NCI-H1694 treated with DMSO at 0.1 percent for 48 hours (cell line): ENCODE results near the gene EGFL8.
"Not testable (repeated sequence)": the region's sequence is repeated elsewhere in the genome, so short reads cannot be mapped to it uniquely, and the experiment has no call there.

Source experiments
- DNase-seq: peaks from one replicate; lab custom pipeline; 2025; lab: John Stamatoyannopoulos, UW

The EGFL8 gene

GRCh38 chr6:32183483-32184083 lies 19.2 kb downstream of the EGFL8 start:
- DNase-seq: no peak

GRCh38 chr6:32184084-32184640 lies 19.8 kb downstream of the EGFL8 start, which contains the start of gene AGER:
Gene AGER, minus strand, starts transcription at chr6:32184253. Its CDS starts 31 bp downstream, at chr6:32184222.
- no peak for DNase-seq

- not testable (repeated sequence) for DNase-seq
These were observed 21.3 kb downstream of the EGFL8 start for GRCh38 chr6:32185681-32186131.

- DNase-seq: not testable (repeated sequence)
These were observed 21.9 kb downstream of the EGFL8 start for GRCh38 chr6:32186151-32186840.

- no peak for DNase-seq
These were observed 22.8 kb downstream of the EGFL8 start for GRCh38 chr6:32187009-32187709.

- DNase-seq: not testable (repeated sequence)
These were observed 23.5 kb downstream of the EGFL8 start for GRCh38 chr6:32187725-32188380.

- no peak for DNase-seq
These were observed 24.1 kb downstream of the EGFL8 start for GRCh38 chr6:32188381-32189068.

- no peak for DNase-seq
These were observed 24.8 kb downstream of the EGFL8 start for GRCh38 chr6:32189069-32189741.

GRCh38 chr6:32189742-32190053 lies 25.3 kb downstream of the EGFL8 start:
- no peak for DNase-seq

- DNase-seq: peak; percentile 74
These were observed 25.9 kb downstream of the EGFL8 start, which contains the start of gene PBX2 for GRCh38 chr6:32190054-32190851. Gene PBX2, minus strand, starts transcription at chr6:32190202. Its CDS starts 287 bp downstream, at chr6:32189915.

- DNase-seq: no peak
These were observed 26.7 kb downstream of the EGFL8 start for GRCh38 chr6:32190911-32191677.

- no peak for DNase-seq
These were observed 27.6 kb downstream of the EGFL8 start for GRCh38 chr6:32191696-32192607.

GRCh38 chr6:32192608-32193039 lies 28.2 kb downstream of the EGFL8 start, which contains the start of gene GPSM3:
Gene GPSM3, minus strand, starts transcription at chr6:32192643. Its CDS starts 130 bp downstream, at chr6:32192513.
- no peak for DNase-seq

- DNase-seq: not testable (repeated sequence)
These were observed 28.7 kb downstream of the EGFL8 start for GRCh38 chr6:32193096-32193495.

GRCh38 chr6:32194388-32194787 lies 30.0 kb downstream of the EGFL8 start:
- DNase-seq: no peak

GRCh38 chr6:32194825-32195651 lies 30.6 kb downstream of the EGFL8 start:
- DNase-seq: no peak

- peak; percentile 95 for DNase-seq
These were observed 31.2 kb downstream of the EGFL8 start for GRCh38 chr6:32195652-32195901.
